Measurements from ENCODE around the gene SMPX. TPM values are rescaled to one million over a fixed set of nuclear protein-coding genes. Genes with fewer than 3 reads are reported as not detected.

SMPX gene
- total and polyA plus RNA-seq, 2 donors: 0.99 to 1.5 TPM

DNA sequence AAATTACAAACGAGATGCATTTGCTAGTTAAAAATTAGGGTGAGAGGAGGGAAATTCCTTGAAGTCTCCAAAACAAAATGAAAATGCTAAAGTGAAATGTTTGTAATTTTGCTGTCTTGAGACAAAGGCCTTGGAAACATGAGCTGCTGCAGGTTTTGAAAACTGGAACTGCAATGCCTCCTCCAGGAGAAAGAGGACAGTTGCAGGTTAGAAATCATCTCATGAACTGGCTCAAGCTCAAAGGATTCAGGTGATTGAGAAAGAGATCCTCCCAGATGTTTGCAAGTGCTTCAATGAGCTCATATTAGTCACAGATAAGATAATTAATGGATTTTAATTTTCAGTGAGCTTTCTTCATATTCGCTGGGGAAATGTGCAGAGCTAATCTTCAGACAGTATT, 32.4 kb downstream of the SMPX start:
- WGBS: 23% methylated on average over 2 of the region's 2 CpGs
- no peak overlapping the region for H3K4me3 ChIP-seq (ENCODE audit: low read length in 2 of 2)
- H3K4me1 ChIP-seq (ENCODE audit: control insufficient read depth in 2 of 2, insufficient read depth in 2 of 2, low read length in 2 of 2): no peaks in the 10 kb centered on the region
- no peaks in the 10 kb centered on the region for H3K36me3 ChIP-seq (ENCODE audit: control insufficient read depth in 2 of 2, insufficient read depth in 2 of 2, low read length in 1 of 2)
- H3K27me3 ChIP-seq (ENCODE audit: control insufficient read depth in 2 of 2, insufficient read depth in 1 of 2, low read length in 1 of 2): peaks cover 0 to 2% of the 10 kb centered on the region in 2 donors
- no peaks in the 10 kb centered on the region for H3K9me3 ChIP-seq (ENCODE audit: control insufficient read depth in 2 of 2, insufficient read depth in 1 of 2, low read length in 1 of 2)
- peak in 1 of 9 donors; percentile 24 for DNase-seq (ENCODE audit: low read depth in 6 of 9, low spot score in 9 of 9)
- no peak overlapping the region for H3K27ac ChIP-seq (ENCODE audit: low read depth in 1 of 2, low read length in 1 of 2)

DNA sequence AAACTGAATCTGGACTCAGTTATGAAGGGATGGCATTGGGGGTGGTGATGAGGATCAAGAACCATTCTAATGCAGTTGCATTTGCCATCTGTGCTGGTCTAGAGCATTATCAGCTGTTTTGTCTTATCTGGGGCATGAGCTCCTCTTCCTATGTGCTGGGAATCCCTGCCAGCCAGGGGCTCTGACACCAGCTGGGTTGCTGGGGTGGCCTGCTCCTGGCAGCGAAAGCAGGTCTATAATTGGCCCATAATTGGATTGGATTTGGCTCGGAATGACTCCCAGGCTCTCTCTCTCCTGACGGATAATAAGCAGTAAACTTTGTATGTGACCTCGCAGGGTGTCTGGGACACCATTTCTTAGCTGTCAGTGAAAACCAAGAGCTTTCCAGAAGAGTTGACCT, 34.1 kb downstream of the SMPX start:
- 97% methylated on average over 4 of the region's 4 CpGs for WGBS
- Histone ChIP-seq H3K36me3 (ENCODE audit: control insufficient read depth in 2 of 2, insufficient read depth in 2 of 2, low read length in 1 of 2) (no peaks in the 10 kb centered on the region), H3K27me3 (ENCODE audit: control insufficient read depth in 2 of 2, insufficient read depth in 1 of 2, low read length in 1 of 2) (peaks cover 0 to 2% of the 10 kb centered on the region in 2 donors), H3K9me3 (ENCODE audit: control insufficient read depth in 2 of 2, insufficient read depth in 1 of 2, low read length in 1 of 2) (no peaks in the 10 kb centered on the region), H3K27ac (ENCODE audit: low read depth in 1 of 2, low read length in 1 of 2) (no peak overlapping the region), H3K4me3 (ENCODE audit: low read length in 2 of 2) (no peak overlapping the region), H3K4me1 (ENCODE audit: control insufficient read depth in 2 of 2, insufficient read depth in 2 of 2, low read length in 2 of 2) (no peaks in the 10 kb centered on the region)
- no peak for DNase-seq (ENCODE audit: low read depth in 6 of 9, low spot score in 9 of 9)

DNA sequence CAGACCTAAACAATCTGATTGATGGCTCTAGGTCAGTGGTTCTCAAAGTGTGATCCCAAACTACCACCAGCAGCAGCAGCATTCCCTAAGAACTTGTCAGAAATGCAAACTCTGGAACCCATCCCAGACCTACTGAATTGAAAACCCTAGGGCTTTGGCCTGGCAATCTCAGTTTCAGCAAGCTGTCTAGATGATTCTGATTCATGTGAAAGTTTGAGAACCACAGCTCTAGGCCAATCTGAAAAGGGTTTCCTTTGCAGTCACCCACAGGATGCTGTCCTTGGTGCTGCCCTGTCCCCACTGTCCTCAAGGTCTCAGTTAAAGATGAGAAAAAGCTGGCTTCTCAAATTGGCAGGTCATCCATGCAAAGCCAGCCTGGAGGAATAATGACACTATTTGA, 34.8 kb downstream of the SMPX start:
- no peaks in the 10 kb centered on the region for H3K36me3 ChIP-seq (ENCODE audit: control insufficient read depth in 2 of 2, insufficient read depth in 2 of 2, low read length in 1 of 2)
- peaks cover 0 to 2% of the 10 kb centered on the region in 2 donors for H3K27me3 ChIP-seq (ENCODE audit: control insufficient read depth in 2 of 2, insufficient read depth in 1 of 2, low read length in 1 of 2)
- no peak overlapping the region for H3K27ac ChIP-seq (ENCODE audit: low read depth in 1 of 2, low read length in 1 of 2)
- no peaks in the 10 kb centered on the region for H3K9me3 ChIP-seq (ENCODE audit: control insufficient read depth in 2 of 2, insufficient read depth in 1 of 2, low read length in 1 of 2)
- DNase-seq (ENCODE audit: low read depth in 6 of 9, low spot score in 9 of 9): no peak
- no peaks in the 10 kb centered on the region for H3K4me1 ChIP-seq (ENCODE audit: control insufficient read depth in 2 of 2, insufficient read depth in 2 of 2, low read length in 2 of 2)
- no peak overlapping the region for H3K4me3 ChIP-seq (ENCODE audit: low read length in 2 of 2)

DNA sequence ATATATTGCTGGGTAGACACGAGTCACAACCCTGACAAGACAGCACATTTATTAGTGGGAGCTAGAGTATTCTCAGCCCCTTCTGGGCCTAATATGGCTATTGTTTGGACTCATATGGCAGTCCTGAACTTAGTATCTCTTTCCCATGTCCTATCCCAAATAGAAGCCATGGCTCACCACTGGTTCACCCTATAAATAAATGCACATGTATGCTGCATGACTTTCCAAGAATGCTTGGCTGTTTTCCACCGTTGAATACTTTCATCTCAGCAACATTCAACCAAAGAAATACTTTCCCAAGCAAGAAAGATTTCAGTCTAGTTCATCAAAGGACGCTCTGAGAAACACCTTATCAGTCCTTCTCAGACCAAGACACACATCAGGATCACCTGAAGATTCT, 36.7 kb downstream of the SMPX start:
- Histone ChIP-seq H3K4me1 (ENCODE audit: control insufficient read depth in 2 of 2, insufficient read depth in 2 of 2, low read length in 2 of 2) (no peaks in the 10 kb centered on the region), H3K36me3 (ENCODE audit: control insufficient read depth in 2 of 2, insufficient read depth in 2 of 2, low read length in 1 of 2) (no peaks in the 10 kb centered on the region), H3K9me3 (ENCODE audit: control insufficient read depth in 2 of 2, insufficient read depth in 1 of 2, low read length in 1 of 2) (no peaks in the 10 kb centered on the region), H3K4me3 (ENCODE audit: low read length in 2 of 2) (no peak overlapping the region), H3K27me3 (ENCODE audit: control insufficient read depth in 2 of 2, insufficient read depth in 1 of 2, low read length in 1 of 2) (no peaks in the 10 kb centered on the region), H3K27ac (ENCODE audit: low read depth in 1 of 2, low read length in 1 of 2) (no peak overlapping the region)
- no peak for DNase-seq (ENCODE audit: low read depth in 6 of 9, low spot score in 9 of 9)
- 89% methylated on average over 3 of the region's 3 CpGs for whole genome bisulfite sequencing

DNA sequence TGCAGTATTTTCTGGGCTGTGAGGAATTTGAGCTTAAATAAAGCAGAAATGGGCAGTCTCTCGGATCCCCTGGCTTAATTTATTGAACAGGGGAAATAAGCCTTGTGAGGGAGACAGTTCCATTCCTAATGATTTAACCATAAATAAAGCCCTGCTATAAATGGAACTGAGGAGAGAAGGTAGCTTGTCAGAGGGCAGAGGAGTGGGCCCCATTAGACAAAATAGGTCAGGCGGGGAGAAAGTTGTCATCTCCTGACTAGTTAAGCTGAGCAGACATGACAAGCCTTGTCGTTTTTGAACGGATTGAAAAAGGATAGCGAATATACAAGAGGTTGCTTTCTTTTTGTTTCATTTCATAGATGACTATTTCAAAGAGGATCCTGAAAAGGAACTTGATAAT, 39.3 kb downstream of the SMPX start:
- H3K27ac ChIP-seq (ENCODE audit: low read depth in 1 of 2, low read length in 1 of 2): no peak overlapping the region

DNA sequence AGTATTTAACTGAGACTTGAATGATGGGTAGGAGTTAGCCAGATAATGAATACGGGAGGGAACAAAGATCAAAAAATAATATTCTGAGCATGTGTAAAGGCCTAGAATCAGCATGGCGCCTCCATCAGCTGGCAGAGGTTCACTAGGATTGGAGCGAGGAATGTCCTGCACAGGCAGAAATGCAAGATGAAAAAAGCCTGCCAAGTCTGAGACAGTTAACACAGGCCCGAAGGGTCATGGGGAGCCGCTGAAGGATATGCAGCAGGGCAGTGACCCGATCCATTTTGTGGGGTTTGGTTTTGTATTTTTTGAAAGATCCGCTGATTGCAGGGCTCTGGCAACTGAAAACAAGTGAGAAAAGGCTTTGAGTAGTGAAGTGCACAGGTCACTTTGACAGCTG, 40.1 kb downstream of the SMPX start:
- H3K4me3 ChIP-seq (ENCODE audit: low read length in 2 of 2): no peak overlapping the region
- no peaks in the 10 kb centered on the region for H3K4me1 ChIP-seq (ENCODE audit: control insufficient read depth in 2 of 2, insufficient read depth in 2 of 2, low read length in 2 of 2)
- H3K27me3 ChIP-seq (ENCODE audit: control insufficient read depth in 2 of 2, insufficient read depth in 1 of 2, low read length in 1 of 2): no peaks in the 10 kb centered on the region
- 95% methylated on average over 7 of the region's 7 CpGs for WGBS
- no peaks in the 10 kb centered on the region for H3K36me3 ChIP-seq (ENCODE audit: control insufficient read depth in 2 of 2, insufficient read depth in 2 of 2, low read length in 1 of 2)
- DNase-seq (ENCODE audit: low read depth in 6 of 9, low spot score in 9 of 9): no peak
- H3K27ac ChIP-seq (ENCODE audit: low read depth in 1 of 2, low read length in 1 of 2): no peak overlapping the region
- no peaks in the 10 kb centered on the region for H3K9me3 ChIP-seq (ENCODE audit: control insufficient read depth in 2 of 2, insufficient read depth in 1 of 2, low read length in 1 of 2)

More for the DNA sequence above, 39.3 kb downstream of the SMPX start:
- Histone ChIP-seq H3K36me3 (ENCODE audit: control insufficient read depth in 2 of 2, insufficient read depth in 2 of 2, low read length in 1 of 2) (no peaks in the 10 kb centered on the region), H3K4me3 (ENCODE audit: low read length in 2 of 2) (no peak overlapping the region), H3K4me1 (ENCODE audit: control insufficient read depth in 2 of 2, insufficient read depth in 2 of 2, low read length in 2 of 2) (no peaks in the 10 kb centered on the region), H3K27me3 (ENCODE audit: control insufficient read depth in 2 of 2, insufficient read depth in 1 of 2, low read length in 1 of 2) (no peaks in the 10 kb centered on the region), H3K9me3 (ENCODE audit: control insufficient read depth in 2 of 2, insufficient read depth in 1 of 2, low read length in 1 of 2) (no peaks in the 10 kb centered on the region)
- DNase-seq (ENCODE audit: low read depth in 6 of 9, low spot score in 9 of 9): no peak
- WGBS: 92% methylated on average over 5 of the region's 5 CpGs

DNA sequence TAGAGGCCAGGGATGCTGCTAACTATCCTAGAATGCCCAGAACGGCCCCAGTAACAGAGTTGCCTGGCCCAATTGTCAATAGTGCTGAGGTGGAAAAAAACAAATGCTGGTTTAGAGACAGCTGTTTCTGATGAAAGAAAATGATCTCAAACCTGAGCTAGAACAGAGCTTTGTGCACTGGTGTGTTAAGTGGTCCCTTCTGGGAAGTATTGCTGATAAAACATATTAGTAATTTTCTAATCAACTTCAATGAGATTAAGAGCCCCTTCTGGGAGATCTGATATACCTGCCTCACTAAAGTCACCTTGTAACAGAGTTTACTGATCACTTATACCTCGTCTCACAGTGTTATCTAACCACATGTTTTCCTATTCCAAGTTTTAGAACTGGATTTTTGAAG, 42.1 kb downstream of the SMPX start:
- H3K9me3 ChIP-seq (ENCODE audit: control insufficient read depth in 2 of 2, insufficient read depth in 1 of 2, low read length in 1 of 2): no peaks in the 10 kb centered on the region
- no peak overlapping the region for H3K4me3 ChIP-seq (ENCODE audit: low read length in 2 of 2)
- no peaks in the 10 kb centered on the region for H3K36me3 ChIP-seq (ENCODE audit: control insufficient read depth in 2 of 2, insufficient read depth in 2 of 2, low read length in 1 of 2)
- no peak for DNase-seq (ENCODE audit: low read depth in 6 of 9, low spot score in 9 of 9)
- H3K27ac ChIP-seq (ENCODE audit: low read depth in 1 of 2, low read length in 1 of 2): no peak overlapping the region
- no peaks in the 10 kb centered on the region for H3K27me3 ChIP-seq (ENCODE audit: control insufficient read depth in 2 of 2, insufficient read depth in 1 of 2, low read length in 1 of 2)
- no peaks in the 10 kb centered on the region for H3K4me1 ChIP-seq (ENCODE audit: control insufficient read depth in 2 of 2, insufficient read depth in 2 of 2, low read length in 2 of 2)
- 78% methylated on average over 2 of the region's 2 CpGs for WGBS

DNA sequence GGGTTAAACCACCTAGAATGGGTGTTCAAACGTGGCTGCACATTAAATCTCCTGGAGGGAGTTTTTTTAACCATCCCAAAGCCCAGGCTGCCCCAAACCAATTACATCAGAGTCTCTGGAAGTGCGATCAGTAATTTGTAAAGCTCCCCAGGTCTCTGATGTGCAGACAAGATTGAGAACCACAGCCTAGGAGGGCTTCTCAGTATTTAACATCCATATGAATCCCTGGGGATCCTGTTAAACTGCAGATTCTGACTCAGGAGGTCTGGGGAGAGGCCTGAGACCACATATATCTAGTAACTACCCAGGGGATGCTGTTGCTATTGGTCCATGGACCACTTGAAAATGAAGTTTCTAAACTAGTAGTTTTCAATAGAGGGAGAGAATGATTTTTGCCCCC, 42.6 kb downstream of the SMPX start:
- H3K4me1 ChIP-seq (ENCODE audit: control insufficient read depth in 2 of 2, insufficient read depth in 2 of 2, low read length in 2 of 2): no peaks in the 10 kb centered on the region
- 55% methylated on average over 2 of the region's 2 CpGs for WGBS
- no peak for DNase-seq (ENCODE audit: low read depth in 6 of 9, low spot score in 9 of 9)
- no peak overlapping the region for H3K4me3 ChIP-seq (ENCODE audit: low read length in 2 of 2)
- H3K36me3 ChIP-seq (ENCODE audit: control insufficient read depth in 2 of 2, insufficient read depth in 2 of 2, low read length in 1 of 2): no peaks in the 10 kb centered on the region
- H3K27me3 ChIP-seq (ENCODE audit: control insufficient read depth in 2 of 2, insufficient read depth in 1 of 2, low read length in 1 of 2): no peaks in the 10 kb centered on the region
- H3K9me3 ChIP-seq (ENCODE audit: control insufficient read depth in 2 of 2, insufficient read depth in 1 of 2, low read length in 1 of 2): no peaks in the 10 kb centered on the region
- H3K27ac ChIP-seq (ENCODE audit: low read depth in 1 of 2, low read length in 1 of 2): no peak overlapping the region

DNA sequence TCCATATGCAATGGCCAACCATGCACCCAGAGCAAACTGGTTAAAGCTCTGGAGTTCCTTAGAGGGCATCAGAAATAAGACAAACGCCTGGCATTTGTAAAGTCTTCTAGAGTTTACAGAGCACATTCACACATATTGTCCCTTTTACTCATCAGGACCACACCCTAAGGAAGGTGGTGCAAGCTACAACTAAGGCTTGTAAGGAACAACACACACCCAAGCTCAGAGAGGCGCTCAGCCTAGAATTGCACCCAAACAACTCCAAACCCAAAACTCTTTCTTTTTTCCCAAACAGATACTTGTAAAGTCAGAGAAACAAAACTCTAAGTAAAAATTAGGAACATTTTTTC, 46.1 kb downstream of the SMPX start:
- WGBS: 90% methylated on average over 2 of the region's 2 CpGs
- Histone ChIP-seq H3K27me3 (ENCODE audit: control insufficient read depth in 2 of 2, insufficient read depth in 1 of 2, low read length in 1 of 2) (no peaks in the 10 kb centered on the region), H3K4me1 (ENCODE audit: control insufficient read depth in 2 of 2, insufficient read depth in 2 of 2, low read length in 2 of 2) (no peaks in the 10 kb centered on the region), H3K9me3 (ENCODE audit: control insufficient read depth in 2 of 2, insufficient read depth in 1 of 2, low read length in 1 of 2) (no peaks in the 10 kb centered on the region), H3K36me3 (ENCODE audit: control insufficient read depth in 2 of 2, insufficient read depth in 2 of 2, low read length in 1 of 2) (no peaks in the 10 kb centered on the region), H3K4me3 (ENCODE audit: low read length in 2 of 2) (no peak overlapping the region), H3K27ac (ENCODE audit: low read depth in 1 of 2, low read length in 1 of 2) (no peak overlapping the region)
- DNase-seq (ENCODE audit: low read depth in 6 of 9, low spot score in 9 of 9): no peak

Data from thymus (tissue), 11 donors.